Lower leg skin (tissue), 3 donors: Measurements from ENCODE around the gene TMEM170A.

Experiments
- CTCF ChIP-seq, 3 donors: fragments of 450-650 bp; IDR thresholded peaks; one replicate each; pipeline ENCODE4 v1.5.1; 2016; ENCODE audit warnings: antibody characterized with exemption in 3 of 3, mild to moderate bottlenecking in 3 of 3, moderate library complexity in 2 of 3
- POLR2A ChIP-seq, 2 donors: fragments of 450-650 bp; IDR thresholded peaks; one replicate each; pipeline ENCODE4 v1.6.1; 2016 to 2017; ENCODE audit warnings: antibody characterized with exemption in 2 of 2, mild to moderate bottlenecking in 1 of 2, moderate library complexity in 1 of 2

- TF ChIP-seq CTCF (IDR thresholded peaks at IDR 0.05): no peak
- no peak for TF ChIP-seq POLR2A (IDR thresholded peaks at IDR 0.05)
These were observed 4.8 kb downstream of the TMEM170A start for GRCh38 chr16:75459691-75460090.
